AG04450 (cell line): Measurements from ENCODE around the gene NTM. TPM values are rescaled to one million over a fixed set of nuclear protein-coding genes. Genes with fewer than 3 reads are reported as not detected.

Experiments used
- CTCF ChIA-PET: fragments of 300-600, 350-600 bp; formaldehyde crosslinking; extraction: SDS; loops from one replicate; lab custom pipeline; 2022; ENCODE audit warnings: antibody characterized with exemption, inconsistent platforms; lab: Charles Lee
- POLR2A ChIA-PET: fragments of 350-600 bp; formaldehyde crosslinking; extraction: SDS; loops from one replicate; lab custom pipeline; 2021; ENCODE audit warnings: antibody characterized with exemption, inconsistent platforms; lab: Yijun Ruan, JAX
- DNase-seq: peaks from one replicate; pipeline ENCODE4 v3.0.0-alpha.2; 2011; ENCODE audit warnings: low read depth, low spot score
- H3K27ac ChIP-seq: one replicate; pipeline ENCODE4 v1.5.1; 2012; ENCODE audit warnings: low read depth, low read length, control low read depth
- H3K27me3 ChIP-seq: one replicate; pipeline ENCODE4 v1.6.0; 2012; ENCODE audit warnings: low read length; ENCODE audit not compliant: control insufficient read depth, insufficient read depth
- H3K4me3 ChIP-seq: 2 replicates; pipeline ENCODE4 v1.5.1; 2011; ENCODE audit warnings: mild to moderate bottlenecking, low read depth, low read length, control low read depth
- H3K9me3 ChIP-seq: 2 replicates; pipeline ENCODE4 v1.5.1; 2012; ENCODE audit warnings: low read length; ENCODE audit not compliant: control insufficient read depth, insufficient read depth
- CTCF ChIP-seq: IDR thresholded peaks from 2 replicates; pipeline ENCODE4 v1.5.1; 2011; ENCODE audit warnings: low read depth, low read length, control low read depth, inconsistent platforms
- polyA plus RNA-seq: library from polyadenylated mRNA; depleted of rRNA; stranded (reverse); fragments of >200 nt; gene quantifications from 2 replicates; pipeline ENCODE4 v1.2.3, GENCODE V29; 2011

Gene NTM
- polyA plus RNA-seq, 1 experiment = 26.9 TPM

GRCh38 chr11:131976021-131976420 is 605.6 kb downstream of the NTM start:
- no peaks in the 10 kb centered on the region for H3K9me3 ChIP-seq
- no peaks in the 10 kb centered on the region for H3K27me3 ChIP-seq
- H3K27ac ChIP-seq = no peak overlapping the region
- H3K4me3 ChIP-seq = no peak overlapping the region
- ChIA-PET CTCF (interaction anchor here (0.9 kb wide), 1 partner anchor 53 kb away, joined by 3 read pairs; no protein-coding TSS in a partner anchor), POLR2A (no interaction called here)
- no peak for DNase-seq
- no peak for TF ChIP-seq CTCF

GRCh38 chr11:131977231-131977630 is 606.8 kb downstream of the NTM start:
- Histone ChIP-seq H3K27ac (no peak overlapping the region), H3K27me3 (no peaks in the 10 kb centered on the region), H3K4me3 (no peak overlapping the region), H3K9me3 (no peaks in the 10 kb centered on the region)
- no peak for TF ChIP-seq CTCF
- ChIA-PET POLR2A (no interaction called here), CTCF (interaction anchor here (0.8 to 1.9 kb wide), 4 partner anchors 51 to 149 kb away, joined by 3 to 5 read pairs (median 4); no protein-coding TSS in a partner anchor)
- DNase-seq = no peak

GRCh38 chr11:131977854-131978253 is 607.4 kb downstream of the NTM start:
- POLR2A ChIA-PET = interaction anchor here (0.6 kb wide), 1 partner anchor 68 kb away, joined by 4 read pairs; no protein-coding TSS in a partner anchor
- H3K27me3 ChIP-seq = no peaks in the 10 kb centered on the region
- DNase-seq = peak; percentile 43
- no peaks in the 10 kb centered on the region for H3K9me3 ChIP-seq
- no peak overlapping the region for H3K4me3 ChIP-seq
- no peak for TF ChIP-seq CTCF
- CTCF ChIA-PET = interaction anchor here (0.8 to 1.9 kb wide), 4 partner anchors 50 to 149 kb away, joined by 3 to 5 read pairs (median 4); no protein-coding TSS in a partner anchor
- no peak overlapping the region for H3K27ac ChIP-seq

GRCh38 chr11:131978351-131978750 is 607.9 kb downstream of the NTM start:
- H3K27me3 ChIP-seq = no peaks in the 10 kb centered on the region
- no peak for DNase-seq
- H3K27ac ChIP-seq = no peak overlapping the region
- ChIA-PET POLR2A (interaction anchor here (0.6 kb wide), 1 partner anchor 69 kb away, joined by 4 read pairs; no protein-coding TSS in a partner anchor), CTCF (interaction anchor here (0.8 to 1.9 kb wide), 4 partner anchors 50 to 148 kb away, joined by 3 to 5 read pairs (median 4); no protein-coding TSS in a partner anchor)
- TF ChIP-seq CTCF = no peak
- H3K4me3 ChIP-seq = no peak overlapping the region
- no peaks in the 10 kb centered on the region for H3K9me3 ChIP-seq

GRCh38 chr11:131979364-131979763 is 608.9 kb downstream of the NTM start:
- ChIA-PET POLR2A (no interaction called here), CTCF (interaction anchor here (0.6 to 1.6 kb wide), 4 partner anchors 111 to 334 kb away, joined by 3 to 4 read pairs (median 3); no protein-coding TSS in a partner anchor)
- TF ChIP-seq CTCF = no peak
- H3K4me3 ChIP-seq = no peak overlapping the region
- H3K27me3 ChIP-seq = no peaks in the 10 kb centered on the region
- no peak overlapping the region for H3K27ac ChIP-seq
- H3K9me3 ChIP-seq = no peaks in the 10 kb centered on the region
- no peak for DNase-seq
